ENCODE results near the gene CDK19. TPM values are rescaled to one million over a fixed set of nuclear protein-coding genes. Genes with fewer than 3 reads are reported as not detected.

Gene CDK19
- total RNA-seq, 5 donors from 2014 or later (not counting 1 experiment from before 2014, with no cell fraction given) = 11.4 to 16.1 (median 14.2) TPM

GRCh38 chr6:110645685-110646418 is 169.4 kb downstream of the CDK19 start:
- no peaks in the 10 kb centered on the region for H3K9me3 Mint-ChIP-seq

GRCh38 chr6:110643175-110643574 is 172.1 kb downstream of the CDK19 start:
- Mint-ChIP-seq H3K9me3 (no peaks in the 10 kb centered on the region), H3K27ac (no peak overlapping the region), H3K36me3 (peaks cover 45% of the 10 kb centered on the region), H3K4me1 (no peaks in the 10 kb centered on the region), H3K4me3 (no peak overlapping the region), H3K27me3 (no peaks in the 10 kb centered on the region)
- ChIA-PET CTCF (no interaction called here), POLR2A (no interaction called here)
- no peak for ATAC-seq (replicated peaks in 1 of 4)
- Histone ChIP-seq H3K9me3 (no peaks in the 10 kb centered on the region), H3K4me3 (ENCODE audit: control insufficient read depth in 1 of 2, extremely low read depth in 1 of 2, low read length in 1 of 2) (no peak overlapping the region), H3K4me1 (ENCODE audit: control insufficient read depth in 1 of 2, extremely low read depth in 1 of 2, insufficient read depth in 2 of 2, low read length in 2 of 2) (no peaks in the 10 kb centered on the region), H3K27ac (ENCODE audit: low read length) (no peak overlapping the region), H3K36me3 (ENCODE audit: control insufficient read depth in 2 of 2, extremely low read depth in 1 of 2, insufficient read depth in 1 of 2, low read length in 1 of 2) (peaks cover 0 to 13% of the 10 kb centered on the region in 2 donors), H3K27me3 (replicated peaks in 1 of 2; ENCODE audit: control insufficient read depth in 2 of 2, extremely low read depth in 1 of 2, insufficient read depth in 2 of 2, low read length in 1 of 2) (no peaks in the 10 kb centered on the region)
- WGBS (ENCODE audit: insufficient coverage) = 86% methylated on average over 1 of the region's 2 CpGs
- no peak for DNase-seq

More at GRCh38 chr6:110645685-110646418, 169.4 kb downstream of the CDK19 start:
- ATAC-seq (replicated peaks in 1 of 4) (no peak), DNase-seq (no peak)
- Histone ChIP-seq H3K27me3 (replicated peaks in 1 of 2; ENCODE audit: control insufficient read depth in 2 of 2, extremely low read depth in 1 of 2, insufficient read depth in 2 of 2, low read length in 1 of 2) (no peaks in the 10 kb centered on the region), H3K36me3 (ENCODE audit: control insufficient read depth in 2 of 2, extremely low read depth in 1 of 2, insufficient read depth in 1 of 2, low read length in 1 of 2) (peaks cover 0 to 13% of the 10 kb centered on the region in 2 donors), H3K27ac (ENCODE audit: low read length) (no peak overlapping the region), H3K4me3 (ENCODE audit: control insufficient read depth in 1 of 2, extremely low read depth in 1 of 2, low read length in 1 of 2) (no peak overlapping the region), H3K4me1 (ENCODE audit: control insufficient read depth in 1 of 2, extremely low read depth in 1 of 2, insufficient read depth in 2 of 2, low read length in 2 of 2) (no peaks in the 10 kb centered on the region), H3K9me3 (no peaks in the 10 kb centered on the region)
- H3K27ac Mint-ChIP-seq = no peak overlapping the region
- peaks cover 37% of the 10 kb centered on the region for H3K36me3 Mint-ChIP-seq
- POLR2A ChIA-PET = interaction anchor here in 1 of 2 donors (0.6 kb wide), 1 partner anchor 329 kb away, joined by 4 read pairs; no protein-coding TSS in a partner anchor
- no peaks in the 10 kb centered on the region for H3K4me1 Mint-ChIP-seq
- CTCF ChIA-PET = no interaction called here
- no peaks in the 10 kb centered on the region for H3K27me3 Mint-ChIP-seq
- no peak overlapping the region for H3K4me3 Mint-ChIP-seq
- WGBS (ENCODE audit: insufficient coverage) = 98% methylated on average over 62 of the region's 62 CpGs

GRCh38 chr6:110642711-110643110 is 172.6 kb downstream of the CDK19 start:
- Mint-ChIP-seq H3K9me3 (no peaks in the 10 kb centered on the region), H3K27ac (no peak overlapping the region), H3K4me3 (no peak overlapping the region), H3K27me3 (no peaks in the 10 kb centered on the region), H3K4me1 (no peaks in the 10 kb centered on the region), H3K36me3 (peaks cover 45% of the 10 kb centered on the region)
- Histone ChIP-seq H3K4me1 (ENCODE audit: control insufficient read depth in 1 of 2, extremely low read depth in 1 of 2, insufficient read depth in 2 of 2, low read length in 2 of 2) (no peaks in the 10 kb centered on the region), H3K27me3 (replicated peaks in 1 of 2; ENCODE audit: control insufficient read depth in 2 of 2, extremely low read depth in 1 of 2, insufficient read depth in 2 of 2, low read length in 1 of 2) (no peaks in the 10 kb centered on the region), H3K9me3 (no peaks in the 10 kb centered on the region), H3K4me3 (ENCODE audit: control insufficient read depth in 1 of 2, extremely low read depth in 1 of 2, low read length in 1 of 2) (no peak overlapping the region), H3K27ac (ENCODE audit: low read length) (no peak overlapping the region), H3K36me3 (ENCODE audit: control insufficient read depth in 2 of 2, extremely low read depth in 1 of 2, insufficient read depth in 1 of 2, low read length in 1 of 2) (peaks cover 0 to 13% of the 10 kb centered on the region in 2 donors)
- no peak for ATAC-seq (replicated peaks in 1 of 4)
- POLR2A ChIA-PET = no interaction called here
- CTCF ChIA-PET = interaction anchor here in 1 of 2 donors (0.7 kb wide), 1 partner anchor 31 kb away, joined by 3 read pairs; no protein-coding TSS in a partner anchor
- DNase-seq = no peak

GRCh38 chr6:110636781-110637180 is 178.5 kb downstream of the CDK19 start:
- no peaks in the 10 kb centered on the region for H3K27me3 Mint-ChIP-seq
- POLR2A ChIA-PET = no interaction called here
- H3K4me3 Mint-ChIP-seq = no peak overlapping the region
- DNase-seq = no peak
- Histone ChIP-seq H3K36me3 (ENCODE audit: control insufficient read depth in 2 of 2, extremely low read depth in 1 of 2, insufficient read depth in 1 of 2, low read length in 1 of 2) (peaks cover 3% of the 10 kb centered on the region in 2 donors), H3K27me3 (replicated peaks in 1 of 2; ENCODE audit: control insufficient read depth in 2 of 2, extremely low read depth in 1 of 2, insufficient read depth in 2 of 2, low read length in 1 of 2) (no peaks in the 10 kb centered on the region), H3K4me1 (ENCODE audit: control insufficient read depth in 1 of 2, extremely low read depth in 1 of 2, insufficient read depth in 2 of 2, low read length in 2 of 2) (no peaks in the 10 kb centered on the region), H3K4me3 (ENCODE audit: control insufficient read depth in 1 of 2, extremely low read depth in 1 of 2, low read length in 1 of 2) (no peak overlapping the region), H3K27ac (ENCODE audit: low read length) (no peak overlapping the region), H3K9me3 (no peaks in the 10 kb centered on the region)
- WGBS (ENCODE audit: insufficient coverage) = 100% methylated on average over 1 of the region's 2 CpGs
- H3K27ac Mint-ChIP-seq = no peak overlapping the region
- H3K36me3 Mint-ChIP-seq = peaks cover 42% of the 10 kb centered on the region
- ATAC-seq (replicated peaks in 1 of 4) = no peak
- H3K9me3 Mint-ChIP-seq = no peaks in the 10 kb centered on the region
- CTCF ChIA-PET = no interaction called here
- peaks cover 0 to 4% (median 0%) of the 10 kb centered on the region in 3 donors for H3K4me1 Mint-ChIP-seq

- no CpG with 5 or more reads among the region's 1 CpG for WGBS (ENCODE audit: insufficient coverage)
- H3K36me3 Mint-ChIP-seq = peaks cover 31% of the 10 kb centered on the region
Measured at GRCh38 chr6:110635096-110635495, 180.2 kb downstream of the CDK19 start.

GRCh38 chr6:110633731-110634213 is 181.5 kb downstream of the CDK19 start:
- Histone ChIP-seq H3K27ac (ENCODE audit: low read length) (no peak overlapping the region), H3K36me3 (ENCODE audit: control insufficient read depth in 2 of 2, extremely low read depth in 1 of 2, insufficient read depth in 1 of 2, low read length in 1 of 2) (peaks cover 0 to 3% of the 10 kb centered on the region in 2 donors), H3K4me3 (ENCODE audit: control insufficient read depth in 1 of 2, extremely low read depth in 1 of 2, low read length in 1 of 2) (no peak overlapping the region), H3K9me3 (no peaks in the 10 kb centered on the region), H3K27me3 (replicated peaks in 1 of 2; ENCODE audit: control insufficient read depth in 2 of 2, extremely low read depth in 1 of 2, insufficient read depth in 2 of 2, low read length in 1 of 2) (no peaks in the 10 kb centered on the region), H3K4me1 (ENCODE audit: control insufficient read depth in 1 of 2, extremely low read depth in 1 of 2, insufficient read depth in 2 of 2, low read length in 2 of 2) (no peaks in the 10 kb centered on the region)
- no peak for DNase-seq
- H3K4me1 Mint-ChIP-seq = peaks cover 0 to 4% (median 0%) of the 10 kb centered on the region in 3 donors
- ChIA-PET CTCF (interaction anchor here in 1 of 2 donors (0.6 kb wide), 1 partner anchor 140 kb away, joined by 3 read pairs; no protein-coding TSS in a partner anchor), POLR2A (no interaction called here)
- H3K36me3 Mint-ChIP-seq = peaks cover 33% of the 10 kb centered on the region
- ATAC-seq (replicated peaks in 1 of 4) = no peak
- WGBS (ENCODE audit: insufficient coverage) = no CpG with 5 or more reads among the region's 2 CpGs
- H3K27me3 Mint-ChIP-seq = no peaks in the 10 kb centered on the region
- no peak overlapping the region for H3K4me3 Mint-ChIP-seq
- H3K27ac Mint-ChIP-seq = no peak overlapping the region
- H3K9me3 Mint-ChIP-seq = no peaks in the 10 kb centered on the region

More at GRCh38 chr6:110635096-110635495, 180.2 kb downstream of the CDK19 start:
- Histone ChIP-seq H3K9me3 (no peaks in the 10 kb centered on the region), H3K27ac (ENCODE audit: low read length) (no peak overlapping the region), H3K27me3 (replicated peaks in 1 of 2; ENCODE audit: control insufficient read depth in 2 of 2, extremely low read depth in 1 of 2, insufficient read depth in 2 of 2, low read length in 1 of 2) (no peaks in the 10 kb centered on the region), H3K4me1 (ENCODE audit: control insufficient read depth in 1 of 2, extremely low read depth in 1 of 2, insufficient read depth in 2 of 2, low read length in 2 of 2) (no peaks in the 10 kb centered on the region), H3K36me3 (ENCODE audit: control insufficient read depth in 2 of 2, extremely low read depth in 1 of 2, insufficient read depth in 1 of 2, low read length in 1 of 2) (peaks cover 0 to 3% of the 10 kb centered on the region in 2 donors), H3K4me3 (ENCODE audit: control insufficient read depth in 1 of 2, extremely low read depth in 1 of 2, low read length in 1 of 2) (no peak overlapping the region)
- H3K4me1 Mint-ChIP-seq = peaks cover 0 to 4% (median 0%) of the 10 kb centered on the region in 3 donors
- H3K27ac Mint-ChIP-seq = no peak overlapping the region
- H3K27me3 Mint-ChIP-seq = no peaks in the 10 kb centered on the region
- ChIA-PET POLR2A (interaction anchor here in 1 of 2 donors (0.6 kb wide), 1 partner anchor 240 kb away, joined by 3 read pairs; no protein-coding TSS in a partner anchor), CTCF (no interaction called here)
- ATAC-seq (replicated peaks in 1 of 4) (no peak), DNase-seq (no peak)
- H3K9me3 Mint-ChIP-seq = no peaks in the 10 kb centered on the region
- no peak overlapping the region for H3K4me3 Mint-ChIP-seq

Measured in T-cell (primary cell).